Left ventricle myocardium inferior (tissue), 1 donor: ENCODE data around the gene TRAK1. TPM values are rescaled to one million over a fixed set of nuclear protein-coding genes. Genes with fewer than 3 reads are reported as not detected.

ENCODE experiments used
- DNase-seq: peaks from one replicate; pipeline ENCODE4 v3.0.0-alpha.2; 2020
- H3K27ac ChIP-seq: fragments of 200-600 bp; replicated peaks from 2 replicates; pipeline ENCODE4 v1.8.0; 2021
- H3K27me3 ChIP-seq: fragments of 200-600 bp; 2 replicates; pipeline ENCODE4 v1.8.0; 2021; ENCODE audit warnings: low read depth
- H3K36me3 ChIP-seq: fragments of 200-600 bp; 2 replicates; pipeline ENCODE4 v1.8.0; 2021
- H3K4me1 ChIP-seq: fragments of 200-600 bp; 2 replicates; pipeline ENCODE4 v1.8.0; 2021
- H3K4me3 ChIP-seq: fragments of 200-600 bp; 2 replicates; pipeline ENCODE4 v1.8.0; 2021; ENCODE audit warnings: mild to moderate bottlenecking, moderate library complexity
- H3K9me3 ChIP-seq: fragments of 200-600 bp; replicated peaks from 2 replicates; pipeline ENCODE4 v1.8.0; 2021
- CTCF ChIP-seq: fragments of 200-600 bp; IDR thresholded peaks from 2 replicates; pipeline ENCODE4 v1.8.0; 2021; ENCODE audit warnings: antibody characterized with exemption, mild to moderate bottlenecking, borderline replicate concordance
- intact Hi-C: fragments of 100-400 bp; cut with micrococcal nuclease; formaldehyde crosslinking; loops from one replicate; pipeline ENCODE4 v1.11.0; 2022
- total RNA-seq: library from RNA; stranded (reverse); fragmentation: NEBNext Ultra II Directional; extraction: Animal tissue kit (Norgen Biotek cat#: 25700); gene quantifications from one replicate; pipeline ENCODE4 v1.2.1, GENCODE V29; 2021
- donor health status: DM: no; HTN: yes; CAD: no; lungs with severe emphysema.

TRAK1 gene
- total RNA-seq, 1 donor from 2014 or later, result 264 TPM

DNA sequence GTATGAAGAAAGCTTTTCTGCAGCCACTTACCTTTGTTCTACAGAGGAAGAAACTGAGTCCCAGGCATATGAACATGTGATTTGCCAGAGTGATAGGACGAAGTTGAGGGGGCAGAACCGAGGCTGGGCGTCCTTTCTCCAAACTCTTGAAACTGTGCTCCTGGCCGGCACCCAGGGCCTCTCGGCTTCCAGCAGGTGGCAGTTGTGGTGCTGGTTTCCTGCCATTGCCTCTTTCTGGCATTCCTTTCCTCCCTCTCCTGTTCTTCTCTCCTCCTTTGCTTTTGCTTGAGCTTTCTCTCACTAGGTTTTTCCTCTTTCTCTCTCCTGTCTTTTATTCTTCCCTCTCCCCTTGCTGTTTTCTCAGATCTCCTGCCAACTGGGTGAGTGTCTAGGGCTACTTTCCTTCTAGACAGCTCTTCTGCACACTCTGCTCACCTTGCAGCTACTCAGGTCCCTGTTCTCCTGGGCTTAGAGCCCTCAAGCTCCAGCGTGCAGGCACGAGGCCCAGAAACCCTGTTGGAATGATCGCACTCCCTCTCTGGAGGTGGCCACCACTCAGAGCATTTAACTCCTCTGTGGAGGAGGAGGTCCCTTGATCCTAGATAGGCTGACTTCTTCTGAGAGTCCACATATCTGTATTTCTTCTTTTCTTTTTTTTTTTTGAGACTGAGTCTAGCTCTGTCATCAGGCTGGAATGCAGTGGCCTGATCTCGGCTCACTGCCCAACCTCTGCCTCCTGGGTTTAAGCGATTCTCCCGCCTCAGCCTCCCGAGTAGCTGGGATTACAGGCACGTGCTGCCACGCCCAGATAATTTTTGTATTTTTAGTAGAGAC, 26.2 kb downstream of the TRAK1 start:
- Histone ChIP-seq H3K27ac (peak overlapping the region; percentile 61), H3K9me3 (no peaks in the 10 kb centered on the region), H3K4me1 (peaks cover 83% of the 10 kb centered on the region), H3K4me3 (no peak overlapping the region), H3K27me3 (no peaks in the 10 kb centered on the region), H3K36me3 (no peaks in the 10 kb centered on the region)
- intact Hi-C loops, result loop anchor here (5.0 kb wide), 1 partner anchor 70 kb away; no protein-coding TSS in a partner anchor
- peak; percentile 63 for TF ChIP-seq CTCF
- DNase-seq, result peak; percentile 53

DNA sequence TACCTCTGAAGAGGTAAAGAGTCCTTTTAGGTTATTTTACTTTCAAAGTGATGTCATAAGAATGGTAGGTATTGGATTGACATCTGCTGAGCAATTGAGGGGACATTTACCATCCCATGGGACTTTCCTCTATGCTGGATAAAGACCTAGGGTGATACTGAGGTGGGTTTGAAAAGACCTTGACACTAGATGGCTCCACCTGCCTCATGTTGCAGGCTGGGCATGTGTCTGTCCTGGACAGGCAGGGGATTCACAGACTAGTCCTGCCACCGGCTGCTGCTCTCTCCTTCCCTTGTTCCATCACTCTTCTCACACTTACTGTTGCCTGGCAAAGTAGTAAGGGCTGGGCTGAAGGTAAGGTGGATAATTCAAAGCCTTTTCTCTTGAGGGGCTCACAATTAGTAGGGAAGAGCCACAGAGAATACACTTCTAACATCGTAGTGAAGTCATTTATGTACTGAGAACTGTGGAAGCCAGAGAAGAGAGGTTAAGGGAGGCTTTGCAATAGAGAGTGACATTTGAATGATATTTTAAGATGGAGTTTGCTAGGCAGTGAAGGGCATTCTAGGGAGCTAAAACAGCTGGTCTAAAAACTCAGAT, 27.7 kb downstream of the TRAK1 start:
- Histone ChIP-seq H3K4me1 (peaks cover 98% of the 10 kb centered on the region), H3K27ac (peak overlapping the region; percentile 61), H3K36me3 (no peaks in the 10 kb centered on the region), H3K27me3 (no peaks in the 10 kb centered on the region), H3K4me3 (no peak overlapping the region), H3K9me3 (no peaks in the 10 kb centered on the region)
- DNase-seq, result no peak
- intact Hi-C loops, result loop anchor here (5.0 kb wide), 1 partner anchor 68 kb away; no protein-coding TSS in a partner anchor
- peak; percentile 53 for TF ChIP-seq CTCF

DNA sequence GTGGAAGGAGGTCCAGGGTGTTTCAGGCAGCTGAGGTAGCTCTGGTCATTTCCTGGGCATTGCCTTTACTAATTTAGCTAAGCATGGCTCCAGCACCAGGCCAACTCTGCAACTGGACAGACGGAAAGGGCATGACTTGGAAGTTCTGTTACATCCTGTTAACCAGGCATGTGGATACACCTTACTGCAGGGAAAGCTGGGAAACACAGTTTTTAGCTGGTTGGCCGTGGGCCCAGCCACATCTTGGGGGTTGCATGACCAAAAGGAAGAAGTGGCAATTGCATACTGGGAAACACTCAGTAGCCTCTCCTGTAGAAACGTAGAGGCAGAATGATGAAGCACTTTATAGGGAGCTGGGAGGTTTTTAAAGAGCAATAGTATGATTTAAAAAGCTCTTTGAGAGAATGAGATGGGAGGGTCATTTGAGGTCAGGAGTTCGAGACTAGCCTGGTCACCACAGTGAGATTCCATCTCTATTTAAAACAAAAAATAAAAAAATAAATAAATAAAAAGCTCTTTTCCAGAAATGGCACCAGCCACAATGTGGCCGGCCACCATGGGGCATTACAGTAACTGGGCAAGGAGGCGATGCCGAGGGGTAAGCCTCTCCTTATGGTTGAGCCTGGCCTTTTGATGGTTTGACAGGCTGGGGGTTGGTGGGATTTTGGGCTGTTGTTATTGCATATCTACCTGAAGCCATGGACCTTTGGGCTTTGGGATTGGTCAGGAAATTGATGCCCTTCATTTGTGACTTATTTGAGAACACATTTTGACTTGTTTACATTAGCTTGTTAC, 28.6 kb downstream of the TRAK1 start:
- no peak for DNase-seq
- no peaks in the 10 kb centered on the region for H3K9me3 ChIP-seq
- peak overlapping the region; percentile 61 for H3K27ac ChIP-seq
- no peak overlapping the region for H3K4me3 ChIP-seq
- intact Hi-C loops, result loop anchor here (5.0 kb wide), 1 partner anchor 68 kb away; no protein-coding TSS in a partner anchor
- TF ChIP-seq CTCF, result no peak
- no peaks in the 10 kb centered on the region for H3K36me3 ChIP-seq
- H3K27me3 ChIP-seq, result no peaks in the 10 kb centered on the region
- peaks cover 100% of the 10 kb centered on the region for H3K4me1 ChIP-seq

GRCh38 chr3:42120866-42121265, 29.7 kb downstream of the TRAK1 start:
- intact Hi-C loops, result no loop called here
- Histone ChIP-seq H3K4me3 (no peak overlapping the region), H3K27me3 (no peaks in the 10 kb centered on the region), H3K9me3 (no peaks in the 10 kb centered on the region), H3K27ac (peak overlapping the region; percentile 61), H3K4me1 (peaks cover 91% of the 10 kb centered on the region), H3K36me3 (peaks cover 7% of the 10 kb centered on the region)
- no peak for DNase-seq
- no peak for TF ChIP-seq CTCF

- DNase-seq, result no peak
- peaks cover 75% of the 10 kb centered on the region for H3K4me1 ChIP-seq
- no peak overlapping the region for H3K4me3 ChIP-seq
- peaks cover 20% of the 10 kb centered on the region for H3K36me3 ChIP-seq
- no peak for TF ChIP-seq CTCF
- intact Hi-C loops, result no loop called here
- H3K27ac ChIP-seq, result peak overlapping the region; percentile 61
- no peaks in the 10 kb centered on the region for H3K9me3 ChIP-seq
- H3K27me3 ChIP-seq, result no peaks in the 10 kb centered on the region
These were observed 31.3 kb downstream of the TRAK1 start for GRCh38 chr3:42122261-42123011.
